ENCODE data around the gene KPNA1.
"Not testable (repeated sequence)": the region's sequence is repeated elsewhere in the genome, so short reads cannot be mapped to it uniquely, and the experiment has no call there.

Gene KPNA1

GRCh38 chr3:122468896-122469533 is 45.7 kb downstream of the KPNA1 start:
- no peak for DNase-seq

DNA sequence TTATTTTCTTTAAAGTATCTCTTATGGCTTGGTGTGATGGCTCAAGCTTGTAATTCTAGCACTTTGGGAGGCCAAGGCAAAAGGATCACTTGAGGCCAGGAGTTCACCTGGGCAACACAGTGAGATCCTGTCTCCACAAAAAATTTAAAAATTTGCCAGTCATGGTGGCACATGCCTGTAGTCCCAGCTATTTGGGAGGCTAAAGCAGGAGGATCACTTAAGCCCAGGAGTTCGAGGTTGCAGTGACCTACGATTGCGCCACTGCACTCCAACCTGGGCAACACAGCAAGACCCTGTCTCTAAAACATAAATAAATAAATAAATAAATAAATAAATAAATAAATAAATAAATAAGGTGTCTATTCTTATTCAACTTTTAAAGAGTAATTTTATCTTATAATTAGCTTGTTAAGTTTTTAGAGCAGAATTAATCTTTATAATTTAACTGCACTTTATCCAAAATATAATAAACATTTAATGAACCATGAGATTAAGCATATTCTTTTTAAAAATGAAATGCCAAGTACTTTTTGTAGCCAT is 48.0 kb downstream of the KPNA1 start:
- DNase-seq, result no peak

- DNase-seq, result no peak
These were observed 50.1 kb downstream of the KPNA1 start for GRCh38 chr3:122464659-122465058.

DNA sequence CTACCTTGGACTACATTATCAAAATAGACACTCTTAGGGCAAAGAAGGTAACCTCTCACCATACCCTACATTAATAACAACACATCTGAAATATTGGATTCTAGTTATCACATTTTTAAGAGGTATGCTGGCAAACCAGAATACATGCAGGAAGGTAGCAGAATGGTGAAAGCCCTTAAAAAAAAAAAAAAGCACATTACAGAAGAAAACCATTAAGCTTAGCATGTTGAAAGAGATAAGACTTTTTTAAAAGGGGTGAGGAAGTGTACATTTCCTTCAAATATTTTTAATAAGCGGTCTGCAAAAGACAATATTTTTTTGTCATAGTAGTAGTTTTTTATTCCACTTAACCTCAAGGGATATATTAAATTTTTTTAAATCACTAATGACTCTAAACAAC is 52.3 kb downstream of the KPNA1 start:
- no peak for DNase-seq

DNA sequence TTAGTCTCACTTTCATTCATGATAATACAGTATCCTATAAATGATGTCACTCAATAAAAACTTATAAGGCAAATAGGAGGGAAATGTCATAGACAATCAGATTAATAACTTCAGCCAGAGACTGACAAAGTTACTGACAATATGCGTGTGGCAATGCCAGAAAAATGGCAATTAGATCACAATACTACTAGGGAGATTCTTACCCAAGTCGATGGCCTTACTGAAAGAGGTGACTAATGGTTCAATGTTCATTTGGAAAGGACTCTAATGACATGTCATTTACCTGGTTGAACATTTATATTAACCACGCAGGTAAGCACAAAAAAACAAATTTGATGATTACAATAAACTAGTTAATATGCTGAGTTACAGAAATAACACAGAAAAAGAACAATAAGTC is 52.9 kb downstream of the KPNA1 start:
- no peak for DNase-seq

GRCh38 chr3:122458992-122459391 is 55.7 kb downstream of the KPNA1 start:
- DNase-seq, result no peak

- DNase-seq, result no peak
These were observed 57.0 kb downstream of the KPNA1 start for GRCh38 chr3:122457706-122458105.

- DNase-seq, result no peak
These were observed 58.7 kb downstream of the KPNA1 start for GRCh38 chr3:122456074-122456473.

DNA sequence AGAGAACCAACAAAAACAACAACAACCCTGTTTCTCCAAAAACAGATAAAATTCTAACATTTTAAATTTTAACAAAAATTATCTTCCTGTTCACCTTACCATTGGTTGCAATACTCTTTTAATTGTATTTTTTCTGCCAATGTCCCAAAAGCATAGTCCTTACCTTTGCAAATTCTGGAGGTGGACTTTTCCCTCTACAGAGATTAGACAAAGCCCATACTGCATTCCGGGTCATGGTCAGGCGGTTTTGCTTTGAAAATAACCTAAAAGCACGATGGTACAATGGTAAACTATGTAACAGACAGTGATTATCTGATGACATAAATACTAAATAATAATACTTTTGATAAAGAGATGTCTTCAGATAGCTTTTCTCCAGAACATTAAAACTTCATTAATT is 63.4 kb downstream of the KPNA1 start:
- DNase-seq, result no peak

- not testable (repeated sequence) for DNase-seq
These were observed 66.5 kb downstream of the KPNA1 start for GRCh38 chr3:122448218-122448617.

DNA sequence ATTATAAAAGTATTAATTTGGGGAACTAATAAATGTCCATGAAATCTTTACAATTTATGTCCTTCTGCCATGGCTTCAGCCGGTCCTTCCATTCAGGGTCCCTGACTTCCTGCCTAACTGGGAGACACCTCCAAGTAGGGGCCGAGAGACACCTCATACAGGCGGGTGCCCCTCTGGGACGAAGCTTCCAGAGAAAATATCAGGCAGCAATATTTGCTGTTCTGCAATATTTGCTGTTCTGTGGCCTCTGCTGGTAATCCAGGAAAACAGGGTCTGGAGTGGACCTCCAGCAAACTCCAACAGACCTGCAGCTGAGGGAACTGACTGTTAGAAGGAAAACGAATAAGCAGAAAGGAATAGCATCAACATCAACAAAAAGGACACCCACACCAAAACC is 70.2 kb downstream of the KPNA1 start:
- not testable (repeated sequence) for DNase-seq

GRCh38 chr3:122443762-122444490 is 70.8 kb downstream of the KPNA1 start:
- not testable (repeated sequence) for DNase-seq

DNA sequence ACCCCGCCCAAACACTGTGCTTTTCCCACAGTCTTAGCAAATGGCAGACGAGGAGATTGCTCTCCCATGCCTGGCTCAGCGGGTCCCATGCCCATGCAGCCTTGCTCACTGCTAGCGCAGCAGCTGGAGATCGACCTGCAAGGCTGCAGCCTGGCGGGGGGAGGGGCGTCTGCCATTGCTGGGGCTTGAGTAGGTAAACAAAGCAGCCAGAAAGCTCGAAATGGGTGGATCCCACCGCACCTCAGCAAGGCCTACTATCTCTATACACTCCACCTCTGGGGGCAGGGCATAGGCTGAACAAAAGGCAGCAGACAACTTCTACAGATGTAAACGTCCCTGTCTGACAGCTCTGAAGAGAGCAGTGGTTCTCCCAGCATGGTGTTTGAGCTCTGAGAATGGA is 71.6 kb downstream of the KPNA1 start:
- no peak for DNase-seq

GRCh38 chr3:122435950-122436349 is 78.8 kb downstream of the KPNA1 start:
- no peak for DNase-seq

DNA sequence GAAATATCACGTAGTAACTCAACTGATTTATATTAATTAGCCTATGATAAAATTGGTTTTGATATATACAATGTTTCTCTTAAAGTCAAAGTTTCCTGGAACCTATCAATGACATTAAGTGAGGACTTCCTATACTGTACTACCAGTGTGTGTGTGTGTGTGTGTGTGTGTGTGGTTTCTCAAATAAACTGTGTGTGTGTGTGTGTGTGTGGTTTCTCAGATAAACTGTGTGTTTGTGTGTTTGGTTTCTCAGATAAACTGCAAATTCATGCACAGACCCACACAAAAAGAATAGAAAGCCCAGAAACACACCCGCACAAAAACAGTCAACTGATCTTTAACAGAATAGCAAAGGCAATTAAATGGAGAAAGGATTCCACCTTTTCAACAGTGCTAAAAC is 84.4 kb downstream of the KPNA1 start:
- no peak for DNase-seq

DNA sequence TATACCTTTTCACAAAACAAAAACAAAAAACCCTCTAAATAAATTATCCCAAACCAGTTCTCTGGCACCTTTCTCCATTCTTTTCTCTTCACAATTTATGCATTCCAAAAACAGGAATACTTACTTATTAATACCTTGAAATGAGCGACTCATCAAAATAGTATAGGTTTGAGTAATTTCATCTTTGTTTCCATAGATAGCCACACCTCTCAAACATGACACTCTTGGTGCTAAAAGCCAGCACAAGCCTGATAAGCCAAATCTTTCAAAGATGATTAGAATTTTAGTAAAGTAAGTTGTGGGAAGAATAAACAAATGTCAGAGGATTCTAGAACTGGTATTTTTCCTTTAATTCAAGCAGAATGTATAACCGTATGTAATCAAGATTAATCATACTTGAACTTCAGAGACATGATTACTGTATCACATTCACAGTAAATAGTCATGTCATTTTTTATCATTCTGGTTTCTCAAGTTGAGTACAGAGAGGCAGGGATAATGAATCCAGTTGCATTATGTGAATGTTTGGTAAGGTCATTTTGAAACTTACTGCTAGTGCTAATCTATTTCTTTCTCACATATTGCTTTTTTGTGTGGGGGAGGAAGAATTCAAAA is 86.8 kb downstream of the KPNA1 start:
- DNase-seq, result no peak

DNA sequence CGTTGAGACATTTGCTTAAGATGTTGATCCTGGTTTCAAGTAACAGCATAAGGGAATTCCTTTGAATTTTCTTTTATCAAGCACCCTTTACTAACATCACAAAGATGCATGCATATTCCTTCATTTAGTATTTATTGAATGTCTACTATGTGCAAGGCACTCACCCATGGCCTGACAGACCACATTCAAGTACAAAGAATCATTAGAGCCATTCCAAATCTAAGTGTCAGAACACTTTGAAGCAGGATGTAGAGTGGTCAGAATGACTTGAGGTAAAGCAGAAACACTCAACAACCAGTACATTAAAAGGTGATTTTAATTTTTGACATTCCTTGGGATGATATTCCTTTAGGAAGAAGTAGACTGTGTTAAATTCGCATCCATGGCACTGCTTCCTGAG is 92.9 kb downstream of the KPNA1 start:
- no peak for DNase-seq

- no peak for DNase-seq
These were observed 93.6 kb downstream of the KPNA1 start for GRCh38 chr3:122421101-122421500.

DNA sequence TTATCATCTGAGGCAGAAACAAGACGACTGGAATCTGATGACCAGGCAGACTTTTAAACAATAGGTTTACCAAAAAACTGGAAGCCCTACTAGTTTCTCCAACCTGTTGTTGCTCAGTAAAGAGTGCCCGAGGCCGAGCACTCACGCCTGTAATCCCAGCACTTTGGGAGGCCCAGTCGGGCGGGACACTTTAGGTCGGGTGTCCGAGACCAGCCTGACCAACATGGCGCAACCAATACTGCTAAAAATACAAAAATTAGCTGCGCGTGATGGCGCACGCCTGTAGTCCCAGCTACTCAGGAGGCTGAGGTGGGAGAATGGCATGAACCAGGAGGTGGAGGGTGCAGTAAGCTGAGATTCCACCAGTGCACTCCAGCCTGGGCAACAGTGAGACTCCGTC is 97.8 kb downstream of the KPNA1 start:
- no peak for DNase-seq

- no peak for DNase-seq
These were observed 98.7 kb downstream of the KPNA1 start, which contains the start of gene WDR5B for GRCh38 chr3:122415762-122416654. TSS of gene WDR5B (minus strand) at chr3:122416062. CDS start at chr3:122415528, 534 bp downstream.

DNA sequence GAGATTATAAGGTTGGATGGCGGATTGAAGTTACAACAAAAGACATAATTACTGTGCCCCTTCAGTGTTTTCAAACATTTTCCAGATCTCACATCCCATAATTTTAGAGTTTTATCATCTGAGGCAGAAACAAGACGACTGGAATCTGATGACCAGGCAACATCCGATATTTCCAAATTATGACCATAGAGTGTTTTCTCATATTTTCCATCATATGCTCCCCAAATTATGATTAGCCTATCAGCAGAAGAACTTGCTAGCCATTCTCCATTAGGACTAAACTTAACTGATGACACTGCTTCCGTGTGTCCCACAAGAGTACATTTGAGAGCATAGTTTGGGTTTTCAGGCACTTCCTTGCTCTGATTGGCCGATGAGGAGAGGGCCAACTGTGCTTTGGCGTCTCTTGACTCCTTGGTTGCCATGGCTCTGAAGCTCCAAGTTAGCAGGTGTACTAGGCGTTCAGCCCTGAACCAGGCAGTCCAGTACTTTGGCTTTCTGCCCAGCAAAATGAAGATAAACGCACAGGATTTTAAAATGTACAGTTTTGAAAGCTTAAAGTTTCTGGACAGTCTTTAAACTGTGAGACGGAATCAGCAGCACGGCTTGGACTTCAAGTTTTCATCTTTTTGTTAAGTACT is 99.5 kb downstream of the KPNA1 start:
- DNase-seq, result no peak

- DNase-seq, result no peak
These were observed 100.3 kb downstream of the KPNA1 start for GRCh38 chr3:122414391-122414790.
